DND-41 (cell line): ENCODE results near the gene HOXB7.

ENCODE experiments used
- ATAC-seq: fragments of 200-7000 bp; cut with Tn5 transposase; 3 replicates; pipeline ENCODE4 v1.9.1; 2021; ENCODE audit warnings: low read depth; ENCODE audit not compliant: insufficient read depth
- DNase-seq: peaks from one replicate; pipeline ENCODE4 v3.0.0-alpha.2; 2020
- H2AFZ ChIP-seq: 2 replicates; pipeline ENCODE4 v1.6.0; 2012; ENCODE audit warnings: low read depth, low read length
- H3K27ac ChIP-seq: 2 replicates; pipeline ENCODE4 v1.5.1; 2012; ENCODE audit warnings: low read length, inconsistent platforms
- H3K27me3 ChIP-seq: fragments of 200-600 bp; sonication (generic); 2 replicates; pipeline ENCODE4 v1.6.0; 2012; ENCODE audit warnings: low read length, mild to moderate bottlenecking, inconsistent platforms; ENCODE audit not compliant: insufficient read depth, poor library complexity
- H3K36me3 ChIP-seq: 2 replicates; pipeline ENCODE4 v1.5.1; 2012; ENCODE audit warnings: low read length, inconsistent platforms; ENCODE audit not compliant: insufficient read depth
- H3K4me1 ChIP-seq: 2 replicates; pipeline ENCODE4 v1.5.1; 2012; ENCODE audit warnings: mild to moderate bottlenecking, low read length; ENCODE audit not compliant: insufficient read depth
- H3K4me2 ChIP-seq: 2 replicates; pipeline ENCODE4 v1.6.0; 2012; ENCODE audit warnings: mild to moderate bottlenecking, moderate library complexity, low read length, inconsistent platforms; ENCODE audit not compliant: insufficient read depth
- H3K4me3 ChIP-seq, 2 experiments: fragments of 200-600 bp in 1 of 2; shearing (Covaris generic) in 1 of 2; 2 replicates each; pipeline ENCODE4 v1.5.1; 2012 to 2016; ENCODE audit warnings: inconsistent platforms in 2 of 2, low read length in 2 of 2, mild to moderate bottlenecking in 2 of 2, low read depth in 1 of 2, moderate library complexity in 1 of 2
- H3K79me2 ChIP-seq: 2 replicates; pipeline ENCODE4 v1.6.0; 2012; ENCODE audit warnings: low read length, inconsistent platforms; ENCODE audit not compliant: insufficient read depth
- H3K9ac ChIP-seq: 2 replicates; pipeline ENCODE4 v1.6.0; 2012; ENCODE audit warnings: low read depth, mild to moderate bottlenecking, inconsistent platforms, low read length, moderate library complexity
- H3K9me3 ChIP-seq: 2 replicates; pipeline ENCODE4 v1.5.1; 2012; ENCODE audit warnings: low read length, moderate library complexity, mild to moderate bottlenecking, inconsistent platforms; ENCODE audit not compliant: insufficient read depth, severe bottlenecking
- H4K20me1 ChIP-seq: 2 replicates; pipeline ENCODE4 v1.6.0; 2012; ENCODE audit warnings: low read length; ENCODE audit not compliant: insufficient read depth
- EZH2 ChIP-seq: IDR thresholded peaks from 3 replicates; pipeline ENCODE4 v1.6.1; 2012; ENCODE audit warnings: borderline replicate concordance, low read depth, mild to moderate bottlenecking, moderate library complexity, low read length, inconsistent platforms; ENCODE audit not compliant: severe bottlenecking
- TF ChIP-seq, protein P1 (sequence below): IDR thresholded peaks from 2 replicates; pipeline ENCODE4 v1.5.1; 2012; ENCODE audit warnings: borderline replicate concordance, low read length, moderate library complexity, mild to moderate bottlenecking; ENCODE audit not compliant: poor library complexity, severe bottlenecking; ENCODE audit errors: extremely low read depth

HOXB7 gene

DNA sequence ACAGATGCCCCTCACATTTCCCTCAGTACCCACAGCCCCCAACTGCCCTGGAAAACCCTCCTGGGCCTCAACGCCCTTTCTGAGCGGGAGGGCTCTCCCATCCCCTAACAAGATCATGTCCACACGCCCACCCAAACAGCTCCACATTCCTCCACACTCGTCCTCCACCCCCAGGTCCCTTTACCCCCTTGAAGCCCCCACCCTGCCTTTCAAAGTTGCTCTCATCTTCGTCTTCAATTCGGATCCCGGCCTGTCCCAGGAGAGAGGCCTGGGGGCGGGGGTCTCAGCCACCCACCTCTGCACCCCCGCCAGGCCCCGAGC is 47.0 kb downstream of the HOXB7 start:
- Histone ChIP-seq H3K9me3 (no peaks in the 10 kb centered on the region), H3K36me3 (no peaks in the 10 kb centered on the region), H3K27me3 (peaks cover 44% of the 10 kb centered on the region), H3K4me1 (no peaks in the 10 kb centered on the region), H3K27ac (no peak overlapping the region), H4K20me1 (peaks cover 8% of the 10 kb centered on the region; the same call in 1 of the 2 replicates), H3K4me3 (no peak overlapping the region), H2AFZ (no peak overlapping the region), H3K79me2 (no peaks in the 10 kb centered on the region), H3K9ac (no peak overlapping the region), H3K4me2 (no peak overlapping the region)
- no peak for DNase-seq
- no peak for TF ChIP-seq EZH2
- TF ChIP-seq, protein P1, sequence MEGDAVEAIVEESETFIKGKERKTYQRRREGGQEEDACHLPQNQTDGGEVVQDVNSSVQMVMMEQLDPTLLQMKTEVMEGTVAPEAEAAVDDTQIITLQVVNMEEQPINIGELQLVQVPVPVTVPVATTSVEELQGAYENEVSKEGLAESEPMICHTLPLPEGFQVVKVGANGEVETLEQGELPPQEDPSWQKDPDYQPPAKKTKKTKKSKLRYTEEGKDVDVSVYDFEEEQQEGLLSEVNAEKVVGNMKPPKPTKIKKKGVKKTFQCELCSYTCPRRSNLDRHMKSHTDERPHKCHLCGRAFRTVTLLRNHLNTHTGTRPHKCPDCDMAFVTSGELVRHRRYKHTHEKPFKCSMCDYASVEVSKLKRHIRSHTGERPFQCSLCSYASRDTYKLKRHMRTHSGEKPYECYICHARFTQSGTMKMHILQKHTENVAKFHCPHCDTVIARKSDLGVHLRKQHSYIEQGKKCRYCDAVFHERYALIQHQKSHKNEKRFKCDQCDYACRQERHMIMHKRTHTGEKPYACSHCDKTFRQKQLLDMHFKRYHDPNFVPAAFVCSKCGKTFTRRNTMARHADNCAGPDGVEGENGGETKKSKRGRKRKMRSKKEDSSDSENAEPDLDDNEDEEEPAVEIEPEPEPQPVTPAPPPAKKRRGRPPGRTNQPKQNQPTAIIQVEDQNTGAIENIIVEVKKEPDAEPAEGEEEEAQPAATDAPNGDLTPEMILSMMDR: no peak
- no peak for ATAC-seq

DNA sequence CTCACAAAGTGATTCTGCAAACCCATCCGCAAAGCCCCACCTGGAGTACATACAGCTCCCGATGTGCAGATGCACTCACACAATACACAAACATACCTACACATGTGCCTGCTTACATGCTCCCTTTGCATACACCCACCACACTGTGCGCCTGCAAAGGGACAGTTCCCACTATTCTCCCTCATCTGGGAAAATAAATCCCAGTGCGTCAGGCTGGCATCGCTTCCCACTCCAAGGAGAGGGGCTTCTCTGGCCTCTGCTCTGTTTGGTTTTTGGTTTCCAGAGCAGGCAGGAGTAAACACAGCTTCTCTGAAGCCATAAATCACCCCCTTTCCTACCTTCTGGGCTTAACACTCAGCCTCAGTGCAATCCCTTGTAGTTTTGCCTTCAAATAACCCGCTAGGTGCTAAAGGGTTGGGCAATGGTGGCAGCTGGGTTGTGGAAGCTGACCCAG is 47.4 kb downstream of the HOXB7 start:
- Histone ChIP-seq H2AFZ (no peak overlapping the region), H3K4me2 (no peak overlapping the region), H3K27me3 (peaks cover 48% of the 10 kb centered on the region), H3K27ac (no peak overlapping the region), H3K36me3 (no peaks in the 10 kb centered on the region), H3K9ac (no peak overlapping the region), H3K9me3 (no peaks in the 10 kb centered on the region), H3K79me2 (no peaks in the 10 kb centered on the region), H3K4me1 (no peaks in the 10 kb centered on the region), H3K4me3 (no peak overlapping the region), H4K20me1 (peaks cover 8% of the 10 kb centered on the region; the same call in 1 of the 2 replicates)
- TF ChIP-seq, protein P1: no peak
- TF ChIP-seq EZH2: no peak
- DNase-seq (no peak), ATAC-seq (no peak)

DNA sequence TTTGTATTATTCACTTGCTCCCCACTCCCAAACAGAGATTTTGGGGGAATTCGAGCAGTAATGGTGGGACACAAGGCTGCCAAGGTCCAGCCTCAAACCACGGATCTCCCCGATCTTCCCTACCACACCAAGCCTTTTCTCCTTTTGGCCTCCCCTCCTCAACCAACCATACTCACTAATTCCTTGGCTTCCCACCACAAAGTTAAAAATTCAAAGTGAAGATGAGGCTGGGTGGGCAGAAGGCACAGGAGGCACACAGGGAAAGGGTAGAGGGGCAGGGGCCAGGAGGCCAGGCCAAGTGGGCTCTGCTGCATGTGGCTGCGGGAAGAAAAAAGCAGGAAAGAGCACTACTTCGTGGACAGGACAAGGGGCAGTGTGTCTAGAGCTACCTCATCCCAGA is 47.9 kb downstream of the HOXB7 start:
- no peaks in the 10 kb centered on the region for H3K36me3 ChIP-seq
- H3K4me3 ChIP-seq: no peak overlapping the region
- peaks cover 8% of the 10 kb centered on the region; the same call in 1 of the 2 replicates for H4K20me1 ChIP-seq
- DNase-seq (no peak), ATAC-seq (no peak)
- TF ChIP-seq EZH2: no peak
- TF ChIP-seq, protein P1: no peak
- no peaks in the 10 kb centered on the region for H3K9me3 ChIP-seq
- no peak overlapping the region for H2AFZ ChIP-seq
- no peak overlapping the region for H3K27ac ChIP-seq
- H3K9ac ChIP-seq: no peak overlapping the region
- H3K4me1 ChIP-seq: no peaks in the 10 kb centered on the region
- no peaks in the 10 kb centered on the region for H3K79me2 ChIP-seq
- H3K4me2 ChIP-seq: no peak overlapping the region
- H3K27me3 ChIP-seq: peaks cover 52% of the 10 kb centered on the region
